Urinary bladder (tissue), 4 donors: ENCODE measurements around the gene CDH13. TPM values are rescaled to one million over a fixed set of nuclear protein-coding genes. Genes with fewer than 3 reads are reported as not detected.

Experiments used
- DNase-seq: peaks from one replicate; pipeline ENCODE4 v3.0.0-alpha.2; 2015; ENCODE audit errors: extremely low spot score
- H3K27ac ChIP-seq: one replicate; pipeline ENCODE4 v1.5.1; 2013; ENCODE audit warnings: low read depth, mild to moderate bottlenecking, moderate library complexity
- H3K36me3 ChIP-seq: one replicate; pipeline ENCODE4 v1.6.1; 2013; ENCODE audit warnings: mild to moderate bottlenecking, moderate library complexity; ENCODE audit not compliant: insufficient read depth
- H3K4me1 ChIP-seq: one replicate; pipeline ENCODE4 v1.6.1; 2013; ENCODE audit warnings: mild to moderate bottlenecking, moderate library complexity; ENCODE audit not compliant: insufficient read depth
- H3K4me3 ChIP-seq: one replicate; pipeline ENCODE4 v1.5.1; 2013; ENCODE audit warnings: low read depth, low read length
- WGBS: extraction: QIAGEN DNeasy Blood & Tissue Kit; methylation state at CpG from one replicate; pipeline ENCODE4 v1.1.7; 2013; 5-methylcytosine and 5-hydroxymethylcytosine counted together
- polyA plus RNA-seq: library from polyadenylated mRNA; stranded (reverse); fragments of 200-250 nt; gene quantifications from one replicate; pipeline ENCODE4 v1.2.3, GENCODE V29; 2013
- total RNA-seq: library from RNA; depleted of rRNA; stranded (reverse); fragments of >200 nt; gene quantifications from one replicate; pipeline ENCODE4 v1.2.3, GENCODE V29; 2014
- donor health status: healthy with polysubstance abuse.
- donor health status: healthy.

CDH13 gene
- total and polyA plus RNA-seq, 2 donors: 18.9 to 21.5 TPM

DNA sequence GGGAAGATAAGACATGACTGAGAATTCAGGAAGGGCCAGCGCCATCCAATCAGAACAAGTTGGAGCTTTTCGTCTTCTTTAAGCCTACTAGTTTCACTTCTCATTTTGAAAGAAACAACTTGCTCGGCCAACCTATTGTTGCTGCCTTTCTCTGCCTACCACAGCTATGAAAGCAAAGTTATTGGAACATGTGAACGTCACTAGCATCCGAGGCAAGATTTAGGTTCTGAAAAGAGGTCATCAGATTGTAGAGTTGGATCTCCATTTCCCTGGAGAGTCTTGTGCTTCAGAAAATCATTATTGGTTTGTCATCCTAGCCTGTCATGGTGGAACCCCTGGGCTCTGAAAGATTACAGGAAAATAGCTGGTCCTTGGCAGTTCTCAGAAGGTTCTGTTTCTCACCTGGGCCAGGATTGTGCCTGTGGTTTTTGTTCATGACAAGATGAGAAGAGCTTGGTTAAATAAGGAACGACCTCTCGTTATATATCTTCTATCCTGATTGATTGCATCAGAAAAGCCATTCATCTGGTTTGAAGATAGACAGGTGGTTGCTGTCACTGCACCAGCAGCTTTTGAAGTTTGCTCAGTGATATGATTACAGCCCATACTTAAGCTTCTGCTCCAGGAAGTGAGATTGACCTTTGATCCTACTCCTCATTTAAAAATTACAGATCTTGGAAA lies 25.3 kb downstream of the CDH13 start:
- no peak for DNase-seq
- no peaks in the 10 kb centered on the region for H3K36me3 ChIP-seq
- no peak overlapping the region for H3K4me3 ChIP-seq
- no peak overlapping the region for H3K27ac ChIP-seq
- H3K4me1 ChIP-seq: no peaks in the 10 kb centered on the region
- WGBS: 76% methylated on average over 7 of the region's 7 CpGs

DNA sequence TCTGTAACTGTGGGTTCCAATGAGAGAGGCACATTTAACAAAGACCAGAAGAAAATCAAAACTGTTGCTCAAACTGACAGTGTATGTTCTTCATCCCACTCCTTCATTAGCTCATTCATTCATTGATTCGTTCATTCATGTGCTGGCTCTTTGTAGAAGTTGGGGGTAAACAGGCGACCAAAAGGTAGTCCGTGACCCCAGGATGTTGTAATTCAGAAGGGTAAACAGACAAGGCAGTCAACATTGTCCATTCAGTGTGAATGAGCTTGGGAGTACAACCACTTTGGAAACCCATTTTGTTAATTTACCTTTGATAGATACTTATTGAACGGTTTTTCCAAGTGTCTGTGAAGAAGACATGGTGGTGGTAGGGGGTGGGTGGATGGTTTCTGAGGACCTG lies 26.1 kb downstream of the CDH13 start:
- WGBS: 92% methylated on average over 4 of the region's 4 CpGs
- H3K36me3 ChIP-seq: no peaks in the 10 kb centered on the region
- H3K4me3 ChIP-seq: no peak overlapping the region
- H3K27ac ChIP-seq: no peak overlapping the region
- H3K4me1 ChIP-seq: no peaks in the 10 kb centered on the region
- DNase-seq: no peak

DNA sequence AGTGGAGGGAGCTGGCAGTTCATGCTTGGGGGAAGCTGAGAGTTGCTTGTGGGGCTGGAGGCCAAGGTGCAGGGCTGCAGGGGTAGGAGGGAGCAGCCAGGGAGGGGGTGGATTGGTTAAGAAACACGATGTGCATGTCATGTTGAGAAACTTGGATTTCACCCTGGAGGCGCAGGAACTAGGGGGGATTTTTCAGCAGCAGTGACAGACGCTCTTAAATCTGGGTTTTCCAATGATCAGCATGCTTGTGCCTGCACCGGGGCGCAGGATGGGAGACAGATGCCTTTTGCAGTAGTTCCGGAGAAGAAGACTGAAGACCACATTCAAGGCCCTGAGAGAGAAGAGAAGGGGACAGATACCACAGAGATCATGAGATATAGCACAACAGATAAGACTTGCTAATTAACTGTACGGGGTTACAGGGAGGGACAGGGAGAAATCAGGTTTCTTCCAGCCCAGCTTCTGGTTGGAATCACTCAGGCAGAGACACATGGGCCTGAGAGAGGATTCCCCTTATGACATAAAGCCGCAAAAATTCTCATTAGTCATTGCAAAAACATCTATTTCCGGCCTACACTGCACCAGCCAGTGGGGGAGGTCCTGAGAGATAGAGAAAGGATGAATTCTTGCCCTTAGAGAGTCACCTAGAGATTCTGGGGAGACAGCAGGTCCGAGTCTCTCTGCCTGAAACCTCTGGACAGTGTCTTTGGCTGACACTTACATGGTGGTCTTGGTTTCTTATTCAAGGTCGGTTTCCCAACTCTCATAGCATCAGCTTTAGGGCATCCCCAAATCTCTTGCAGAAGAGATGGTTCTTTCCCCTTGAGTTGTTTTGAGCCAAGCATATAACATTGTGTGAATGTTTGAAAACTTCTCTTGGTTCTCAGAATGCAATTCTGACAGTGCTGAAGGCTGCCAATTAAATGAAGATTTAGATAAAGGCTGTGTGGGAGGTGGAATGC lies 27.1 kb downstream of the CDH13 start:
- H3K36me3 ChIP-seq: no peaks in the 10 kb centered on the region
- H3K27ac ChIP-seq: no peak overlapping the region
- no peak for DNase-seq
- no peaks in the 10 kb centered on the region for H3K4me1 ChIP-seq
- H3K4me3 ChIP-seq: no peak overlapping the region
- WGBS: 53% methylated on average over 11 of the region's 11 CpGs

DNA sequence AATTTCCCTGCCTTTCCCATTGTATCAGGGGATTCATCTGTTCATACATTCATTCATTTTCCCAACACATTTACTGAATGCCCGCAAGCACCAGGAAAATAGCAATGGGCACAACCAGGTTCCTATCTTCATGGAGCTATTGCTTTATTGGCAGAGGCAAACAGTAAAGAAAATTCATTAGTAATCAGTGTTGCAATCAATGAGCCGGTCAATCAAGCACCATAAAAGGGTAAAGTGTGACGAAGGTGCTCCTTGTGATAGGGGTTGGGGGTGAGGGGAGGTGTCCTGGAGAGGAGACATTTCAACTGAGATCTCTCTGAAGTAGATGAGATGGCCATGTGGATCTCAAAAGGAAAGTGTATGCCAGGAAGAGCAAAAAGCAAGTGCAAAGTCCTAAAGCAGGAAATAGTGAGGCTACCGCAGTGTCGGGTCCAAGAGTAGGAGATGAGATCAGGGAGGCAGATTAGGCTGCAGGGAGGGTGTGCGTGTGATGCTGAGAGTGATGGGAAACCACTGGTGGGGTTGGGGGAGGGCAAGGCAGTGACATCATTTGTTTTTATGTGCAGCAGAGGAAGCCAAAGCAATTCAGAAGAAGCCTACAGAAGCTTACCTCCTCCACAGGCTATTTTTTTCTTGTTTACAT lies 28.4 kb downstream of the CDH13 start:
- Histone ChIP-seq H3K4me1 (no peaks in the 10 kb centered on the region), H3K4me3 (no peak overlapping the region), H3K36me3 (no peaks in the 10 kb centered on the region), H3K27ac (no peak overlapping the region)
- DNase-seq: no peak
- WGBS: 50% methylated on average over 6 of the region's 6 CpGs

DNA sequence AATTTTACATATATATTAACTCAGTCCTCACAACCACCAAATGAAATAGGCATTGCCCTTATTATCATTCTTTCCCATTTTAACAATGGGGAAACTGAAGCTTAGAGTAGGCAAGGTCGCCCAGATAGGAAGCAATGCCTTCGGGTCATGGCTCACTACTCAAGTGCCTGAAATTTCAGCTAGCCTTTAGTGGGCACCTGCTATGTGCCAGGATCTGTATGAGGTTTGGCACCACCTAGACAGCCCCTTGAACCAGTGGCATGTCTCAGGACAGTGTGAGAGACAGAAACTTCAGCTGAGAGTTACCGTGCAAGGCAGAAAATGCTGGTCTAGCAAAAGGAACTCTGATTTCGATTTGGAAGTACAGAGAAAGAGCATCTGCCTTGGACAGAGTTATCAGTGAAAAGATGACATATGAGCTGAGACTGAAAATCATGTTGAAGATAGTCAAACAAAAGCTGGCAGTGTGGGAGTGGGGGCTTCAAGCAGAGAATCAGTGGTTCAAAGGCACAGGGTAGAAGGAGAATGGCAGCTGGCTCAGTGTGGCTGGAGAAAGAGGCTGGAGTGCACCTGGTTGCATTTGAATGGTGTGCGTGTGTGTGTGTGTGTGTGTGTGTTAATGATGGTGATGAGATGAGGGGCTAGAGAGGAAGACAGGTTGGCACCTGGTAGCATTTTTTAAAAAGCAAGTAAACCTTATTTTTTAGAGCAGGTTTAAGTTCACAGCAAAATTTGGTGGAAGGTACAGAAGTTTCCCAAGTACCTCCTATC lies 29.1 kb downstream of the CDH13 start:
- Histone ChIP-seq H3K36me3 (no peaks in the 10 kb centered on the region), H3K27ac (no peak overlapping the region), H3K4me1 (no peaks in the 10 kb centered on the region), H3K4me3 (no peak overlapping the region)
- no peak for DNase-seq
- 62% methylated on average over 5 of the region's 5 CpGs for WGBS

DNA sequence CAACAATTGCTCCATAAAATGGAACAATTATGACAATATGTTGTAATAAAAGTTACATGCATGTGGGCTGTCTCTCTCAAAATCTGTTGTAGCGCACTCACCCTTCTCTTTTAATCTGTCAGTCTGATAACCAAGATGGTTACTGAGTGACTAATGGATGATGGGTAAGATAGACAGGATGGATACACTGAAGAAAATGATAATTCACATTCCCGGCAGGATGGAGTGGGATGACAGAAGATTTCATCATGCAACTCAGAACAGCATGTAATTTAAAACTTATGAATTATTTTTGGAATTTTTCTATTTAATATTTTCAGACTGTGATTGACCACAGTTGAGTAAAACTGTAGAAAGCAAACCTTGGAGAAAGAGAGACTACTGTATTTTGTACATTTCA lies 30.5 kb downstream of the CDH13 start:
- Histone ChIP-seq H3K4me3 (no peak overlapping the region), H3K27ac (no peak overlapping the region), H3K36me3 (no peaks in the 10 kb centered on the region), H3K4me1 (no peaks in the 10 kb centered on the region)
- WGBS: 88% methylated on average over 2 of the region's 2 CpGs
- no peak for DNase-seq

DNA sequence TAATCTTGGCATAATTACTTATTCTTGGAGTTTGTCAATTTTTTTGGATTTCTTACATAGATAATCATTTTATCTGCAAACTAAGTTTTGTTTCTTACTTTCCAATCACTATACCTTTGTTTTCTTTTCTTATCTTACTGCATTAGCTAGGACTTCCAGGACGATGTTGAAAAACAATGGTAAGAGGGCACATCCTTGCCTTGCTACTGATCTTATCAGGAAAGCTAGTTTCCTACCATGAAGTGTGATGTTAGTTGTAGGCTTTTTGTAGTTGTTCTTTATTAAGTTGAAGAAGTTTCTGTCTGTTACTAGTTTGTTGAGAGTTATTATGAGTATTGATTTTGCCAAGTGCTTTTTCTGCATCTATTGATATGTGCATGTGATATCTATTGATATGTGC lies 31.0 kb downstream of the CDH13 start:
- Histone ChIP-seq H3K36me3 (no peaks in the 10 kb centered on the region), H3K4me3 (no peak overlapping the region), H3K27ac (no peak overlapping the region), H3K4me1 (no peaks in the 10 kb centered on the region)
- no peak for DNase-seq
- WGBS: 48% methylated on average over 1 of the region's 1 CpG

DNA sequence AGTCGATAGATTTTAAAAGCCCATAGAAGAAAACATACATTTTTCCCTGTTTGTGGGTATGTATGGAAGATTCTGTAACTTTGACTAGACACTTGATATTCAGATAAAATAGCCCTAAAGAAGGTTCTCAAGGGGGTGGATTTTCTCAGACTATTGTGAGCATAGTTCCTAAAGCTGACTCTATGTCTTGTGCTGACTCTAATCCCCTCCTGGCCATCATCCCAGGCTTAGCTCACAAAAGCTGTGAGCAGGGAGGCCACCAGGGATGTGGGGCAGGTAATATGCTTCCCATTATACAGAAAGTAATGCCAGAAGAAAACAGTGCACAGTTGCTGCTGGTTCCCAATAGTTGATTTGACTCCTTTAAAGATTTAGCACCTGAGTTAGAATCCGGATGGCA lies 32.0 kb downstream of the CDH13 start:
- H3K4me3 ChIP-seq: no peak overlapping the region
- no peaks in the 10 kb centered on the region for H3K36me3 ChIP-seq
- no peak overlapping the region for H3K27ac ChIP-seq
- H3K4me1 ChIP-seq: no peaks in the 10 kb centered on the region
- no peak for DNase-seq
- WGBS: 90% methylated on average over 2 of the region's 2 CpGs

DNA sequence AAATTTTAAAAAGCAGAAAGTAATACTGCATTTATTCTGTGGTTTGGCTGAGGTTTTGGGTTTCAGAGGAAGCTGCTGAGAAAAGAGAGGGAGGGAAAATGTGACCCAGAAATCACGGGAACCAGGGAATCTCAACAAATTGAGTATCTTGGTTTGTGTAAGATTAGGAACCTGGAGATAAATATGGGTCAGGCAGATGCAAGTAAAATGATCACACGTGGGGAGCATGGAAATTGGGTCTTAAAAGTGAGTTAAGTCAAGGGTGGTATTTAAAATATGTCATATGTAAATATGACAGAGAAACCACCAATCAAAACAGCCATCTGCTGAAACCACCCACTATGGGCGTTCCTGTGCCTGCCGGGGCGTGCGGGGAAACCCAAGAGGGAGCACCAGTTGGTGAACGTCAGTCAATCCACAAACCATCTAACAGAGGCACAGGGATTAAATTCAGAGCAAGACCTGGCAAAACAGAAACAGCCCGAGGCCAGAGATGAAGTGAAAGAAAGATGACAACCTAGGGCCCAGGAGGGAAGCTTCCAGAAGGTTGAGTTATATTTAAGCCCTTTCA lies 33.4 kb downstream of the CDH13 start:
- no peak overlapping the region for H3K4me3 ChIP-seq
- no peaks in the 10 kb centered on the region for H3K4me1 ChIP-seq
- 46% methylated on average over 8 of the region's 8 CpGs for WGBS
- no peak for DNase-seq
- no peaks in the 10 kb centered on the region for H3K36me3 ChIP-seq
- no peak overlapping the region for H3K27ac ChIP-seq

DNA sequence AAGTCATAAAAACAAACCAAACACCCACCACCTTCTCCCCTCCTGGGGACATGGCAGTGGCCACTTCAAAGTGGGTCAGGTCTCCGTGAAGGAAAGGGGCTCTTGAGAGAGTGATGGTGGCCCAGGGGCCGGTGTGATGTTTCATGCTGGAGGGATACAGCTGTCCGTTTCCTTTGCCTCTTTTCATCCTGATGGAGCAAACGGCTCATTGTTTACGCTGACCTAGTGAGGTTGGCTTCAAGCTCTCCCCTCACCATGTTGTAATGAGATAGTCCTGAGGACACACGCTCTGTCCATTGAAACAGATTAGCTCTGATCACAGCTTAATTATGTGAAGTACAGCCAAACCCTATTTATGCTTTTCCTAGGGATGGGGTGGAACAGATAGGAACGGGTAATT lies 34.2 kb downstream of the CDH13 start:
- 62% methylated on average over 7 of the region's 7 CpGs for WGBS
- Histone ChIP-seq H3K4me3 (no peak overlapping the region), H3K4me1 (no peaks in the 10 kb centered on the region), H3K36me3 (no peaks in the 10 kb centered on the region), H3K27ac (no peak overlapping the region)
- DNase-seq: no peak

DNA sequence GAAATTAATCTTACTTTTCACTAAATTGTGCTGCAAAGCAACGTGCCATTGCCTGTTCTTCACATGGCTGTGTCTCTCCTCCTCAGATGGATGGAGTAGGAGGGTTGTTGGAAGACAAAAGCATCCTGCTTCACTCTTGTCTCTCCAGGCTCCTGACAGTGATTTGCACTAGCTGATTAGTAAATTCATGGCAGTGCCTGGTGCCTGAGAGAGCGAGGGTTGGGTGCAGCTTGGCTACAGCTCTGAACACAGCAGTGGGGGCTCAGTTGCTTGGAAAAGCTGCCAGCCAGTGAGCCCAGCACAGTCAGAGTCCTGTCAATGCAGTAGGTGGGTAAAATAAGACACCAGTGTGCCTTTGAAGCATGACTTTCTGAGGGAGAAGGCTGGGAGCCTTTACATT lies 37.4 kb downstream of the CDH13 start:
- Histone ChIP-seq H3K27ac (no peak overlapping the region), H3K4me3 (no peak overlapping the region), H3K36me3 (no peaks in the 10 kb centered on the region), H3K4me1 (no peaks in the 10 kb centered on the region)
- DNase-seq: no peak
- WGBS: 73% methylated on average over 2 of the region's 2 CpGs

DNA sequence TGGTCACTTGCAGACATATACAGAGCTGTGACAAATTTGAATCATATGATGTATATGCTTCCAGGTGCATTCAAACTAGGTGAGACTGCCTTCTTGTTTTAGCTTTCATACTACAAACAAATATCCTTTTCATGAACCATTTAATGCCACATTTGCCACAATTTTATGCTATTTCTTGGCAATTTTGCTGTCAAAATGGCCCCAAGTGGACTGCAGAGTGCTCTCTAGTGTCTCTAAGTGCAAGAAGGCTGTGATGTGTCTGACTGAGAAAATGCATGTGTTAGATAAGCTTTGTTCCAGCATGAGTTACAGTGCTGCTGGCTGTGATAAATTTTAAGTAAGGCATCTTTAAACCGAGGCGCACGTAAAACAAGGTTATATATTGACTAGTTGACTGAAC lies 38.3 kb downstream of the CDH13 start:
- Histone ChIP-seq H3K4me1 (no peaks in the 10 kb centered on the region), H3K27ac (no peak overlapping the region), H3K36me3 (no peaks in the 10 kb centered on the region), H3K4me3 (no peak overlapping the region)
- no peak for DNase-seq
- 85% methylated on average over 3 of the region's 3 CpGs for WGBS

DNA sequence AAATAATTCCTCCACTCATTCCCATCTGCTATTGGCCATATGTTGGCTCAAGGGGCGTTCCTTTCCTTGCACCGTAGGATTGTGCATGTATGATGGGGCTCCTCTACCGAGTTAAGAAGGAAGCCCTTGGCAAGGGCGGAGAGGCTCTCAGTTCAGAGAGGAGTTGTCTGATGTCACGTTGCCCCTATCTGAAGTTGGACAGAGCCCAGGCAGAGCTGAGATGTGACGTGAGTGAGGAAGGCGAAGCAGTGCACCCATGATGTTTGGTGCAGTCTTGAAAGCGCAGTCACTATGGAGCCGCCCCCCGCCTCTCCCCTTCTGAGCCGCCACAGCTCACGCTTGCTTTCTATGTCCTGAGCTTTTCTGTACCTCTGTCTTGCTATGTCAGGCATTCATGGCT lies 40.7 kb downstream of the CDH13 start:
- no peak overlapping the region for H3K4me3 ChIP-seq
- H3K36me3 ChIP-seq: no peaks in the 10 kb centered on the region
- H3K4me1 ChIP-seq: no peaks in the 10 kb centered on the region
- 76% methylated on average over 12 of the region's 12 CpGs for WGBS
- DNase-seq: no peak
- no peak overlapping the region for H3K27ac ChIP-seq
